ENCODE data around the gene AGAP1. TPM values are rescaled to one million over a fixed set of nuclear protein-coding genes. Genes with fewer than 3 reads are reported as not detected.

Gene AGAP1
- total and polyA plus RNA-seq, 2 donors (not counting 3 experiments of a cell fraction or from before 2014, with no cell fraction given): 10.2 to 20.9 TPM

GRCh38 chr2:236156095-236156859 lies 662.4 kb downstream of the AGAP1 start:
- H3K79me2 ChIP-seq (ENCODE audit: control insufficient read depth, insufficient read depth, low read length): no peaks in the 10 kb centered on the region
- CTCF ChIA-PET: no interaction called here
- no peak overlapping the region for H3K4me3 ChIP-seq (replicated peaks in 1 of 3; ENCODE audit: insufficient read depth in 1 of 3, low read depth in 1 of 3, low read length in 3 of 3)
- FAIRE-seq (no peak), DNase-seq (ENCODE audit: low read depth, low spot score) (no peak)
- H3K36me3 ChIP-seq (ENCODE audit: control insufficient read depth in 2 of 2, extremely low read depth in 1 of 2, insufficient read depth in 2 of 2, low read length in 2 of 2): no peaks in the 10 kb centered on the region
- dilution Hi-C loops (cut with MboI; ENCODE audit: extremely low pct_ligation_motif_present, low sequenced_read_pairs) (no loop called here), intact Hi-C loops (cut with micrococcal nuclease) (no loop called here)
- no peak overlapping the region for H3K9ac ChIP-seq (replicated peaks; ENCODE audit: extremely low read depth, insufficient read depth, low read length)
- peaks cover 0 to 16% of the 10 kb centered on the region in 2 experiments for H3K27me3 ChIP-seq (ENCODE audit: control insufficient read depth in 2 of 2, insufficient read depth in 2 of 2, low read length in 2 of 2)
- no peak overlapping the region for H3K27ac ChIP-seq (ENCODE audit: insufficient read depth, low read depth, low read length)
- H3K4me2 ChIP-seq (ENCODE audit: insufficient read depth, low read length): no peak overlapping the region
- H3K9me3 ChIP-seq (replicated peaks; ENCODE audit: control insufficient read depth, insufficient read depth, low read length): no peaks in the 10 kb centered on the region
- H3K4me1 ChIP-seq (ENCODE audit: control insufficient read depth, extremely low read depth, insufficient read depth, low read length): no peaks in the 10 kb centered on the region
- no peaks in the 10 kb centered on the region for H3K9me1 ChIP-seq (replicated peaks; ENCODE audit: control insufficient read depth, extremely low read depth, insufficient read depth, low read length)
- POLR2A ChIA-PET: no interaction called here
- BruUV-seq (replicated peaks): no TSS peak
- no peaks in the 10 kb centered on the region for H4K20me1 ChIP-seq (replicated peaks; ENCODE audit: control insufficient read depth, extremely low read depth, insufficient read depth, low read length)
- TF ChIP-seq POLR2AphosphoS5 (IDR thresholded peaks at IDR 0.05; ENCODE audit: insufficient read depth, low read depth, low read length) (no peak), EZH2 (IDR thresholded peaks at IDR 0.05; ENCODE audit: borderline replicate concordance, low read depth, low read length, severe bottlenecking) (no peak), POLR2A (IDR thresholded peaks at IDR 0.05; ENCODE audit: low read depth, low read length) (no peak), MAX (IDR thresholded peaks at IDR 0.05; ENCODE audit: insufficient read depth, insufficient read length) (no peak), JUN (IDR thresholded peaks at IDR 0.05; ENCODE audit: borderline replicate concordance, insufficient read depth, insufficient read length, low read depth) (no peak), MYC (IDR thresholded peaks at IDR 0.05; ENCODE audit: low read depth, low read length) (no peak), GATA2 (IDR thresholded peaks at IDR 0.05; ENCODE audit: insufficient read depth, insufficient read length, low read depth, low read length) (no peak), FOS (IDR thresholded peaks at IDR 0.05; ENCODE audit: borderline replicate concordance, insufficient read depth, low read length) (no peak), CTCF (IDR thresholded peaks at IDR 0.05; ENCODE audit: extremely low read depth in 1 of 2, insufficient read depth in 1 of 2, low read depth in 1 of 2, low read length in 2 of 2) (no peak)
- no peak overlapping the region for H2AFZ ChIP-seq (ENCODE audit: low read depth, low read length)

Measured in endothelial cell of umbilical vein (primary cell).